Measurements from ENCODE around the gene TDRD3.

Gene TDRD3

GRCh38 chr13:60454425-60454824, 57.4 kb downstream of the TDRD3 start:
- DNase-seq (ENCODE audit: low read depth in 2 of 2): no peak

- DNase-seq (ENCODE audit: low read depth in 2 of 2): no peak
Observed at GRCh38 chr13:60463787-60464186, 66.8 kb downstream of the TDRD3 start.

- no peak for DNase-seq (ENCODE audit: low read depth in 2 of 2)
Observed at GRCh38 chr13:60467098-60467497, 70.1 kb downstream of the TDRD3 start.

- DNase-seq (ENCODE audit: low read depth in 2 of 2): no peak
Observed at GRCh38 chr13:60479273-60479672, 82.3 kb downstream of the TDRD3 start.

GRCh38 chr13:60482012-60482411, 85.0 kb downstream of the TDRD3 start:
- DNase-seq (ENCODE audit: low read depth in 2 of 2): no peak

- no peak for DNase-seq (ENCODE audit: low read depth in 2 of 2)
Observed at GRCh38 chr13:60484865-60485264, 87.8 kb downstream of the TDRD3 start.

- no peak for DNase-seq (ENCODE audit: low read depth in 2 of 2)
Observed at GRCh38 chr13:60491531-60491930, 94.5 kb downstream of the TDRD3 start.

- DNase-seq (ENCODE audit: low read depth in 2 of 2): no peak
Observed at GRCh38 chr13:60492187-60492586, 95.2 kb downstream of the TDRD3 start.

GRCh38 chr13:60494296-60494695, 97.3 kb downstream of the TDRD3 start:
- no peak for DNase-seq (ENCODE audit: low read depth in 2 of 2)

GRCh38 chr13:60501236-60501635, 104.2 kb downstream of the TDRD3 start:
- no peak for DNase-seq (ENCODE audit: low read depth in 2 of 2)

- no peak for DNase-seq (ENCODE audit: low read depth in 2 of 2)
Observed at GRCh38 chr13:60509601-60510386, 112.8 kb downstream of the TDRD3 start.

GRCh38 chr13:60511637-60512036, 114.6 kb downstream of the TDRD3 start:
- DNase-seq (ENCODE audit: low read depth in 2 of 2): no peak

- no peak for DNase-seq (ENCODE audit: low read depth in 2 of 2)
Observed at GRCh38 chr13:60514891-60515290, 117.9 kb downstream of the TDRD3 start.

GRCh38 chr13:60519496-60519895, 122.5 kb downstream of the TDRD3 start:
- no peak for DNase-seq (ENCODE audit: low read depth in 2 of 2)

- DNase-seq (ENCODE audit: low read depth in 2 of 2): no peak
Observed at GRCh38 chr13:60520902-60521569, 124.0 kb downstream of the TDRD3 start.

- no peak for DNase-seq (ENCODE audit: low read depth in 2 of 2)
Observed at GRCh38 chr13:60538566-60538965, 141.5 kb downstream of the TDRD3 start.

- DNase-seq (ENCODE audit: low read depth in 2 of 2): no peak
Observed at GRCh38 chr13:60540276-60540675, 143.3 kb downstream of the TDRD3 start.

- DNase-seq (ENCODE audit: low read depth in 2 of 2): no peak
Observed at GRCh38 chr13:60562096-60562780, 165.2 kb downstream of the TDRD3 start.

- no peak for DNase-seq (ENCODE audit: low read depth in 2 of 2)
Observed at GRCh38 chr13:60571571-60571970, 174.6 kb downstream of the TDRD3 start.

GRCh38 chr13:60572003-60572798, 175.2 kb downstream of the TDRD3 start:
- DNase-seq (ENCODE audit: low read depth in 2 of 2): no peak

GRCh38 chr13:60572855-60573254, 175.8 kb downstream of the TDRD3 start:
- no peak for DNase-seq (ENCODE audit: low read depth in 2 of 2)

- no peak for DNase-seq (ENCODE audit: low read depth in 2 of 2)
Observed at GRCh38 chr13:60574735-60575134, 177.7 kb downstream of the TDRD3 start.
